Cortex of kidney (tissue), 1 donor: ENCODE measurements around the gene RASGEF1B.

Experiments
- DNase-seq: peaks from one replicate; lab custom pipeline; 2025; lab: John Stamatoyannopoulos, UW

RASGEF1B gene

GRCh38 chr4:81471588-81472280 is at the start of gene RASGEF1B:
TSS of gene RASGEF1B (minus strand) at chr4:81471907. CDS start at chr4:81459508, 12,399 bp downstream.
- DNase-seq: peak; percentile 65

GRCh38 chr4:81519856-81520255 is 48.1 kb upstream of the RASGEF1B start:
- no peak for DNase-seq

- no peak for DNase-seq
These were observed 47.7 kb upstream of the RASGEF1B start for GRCh38 chr4:81519427-81519773.

- DNase-seq: no peak
These were observed 47.2 kb upstream of the RASGEF1B start for GRCh38 chr4:81518762-81519426.

- DNase-seq: no peak
These were observed 44.5 kb upstream of the RASGEF1B start for GRCh38 chr4:81516241-81516640.

GRCh38 chr4:81512757-81513501 is 41.2 kb upstream of the RASGEF1B start:
- DNase-seq: no peak

- no peak for DNase-seq
These were observed 40.5 kb upstream of the RASGEF1B start for GRCh38 chr4:81512001-81512756.

GRCh38 chr4:81510643-81511178 is 39.0 kb upstream of the RASGEF1B start:
- DNase-seq: no peak

GRCh38 chr4:81509822-81510221 is 38.1 kb upstream of the RASGEF1B start:
- DNase-seq: no peak

GRCh38 chr4:81509191-81509590 is 37.5 kb upstream of the RASGEF1B start:
- DNase-seq: no peak

GRCh38 chr4:81508411-81509185 is 36.9 kb upstream of the RASGEF1B start:
- DNase-seq: no peak

GRCh38 chr4:81507530-81507929 is 35.8 kb upstream of the RASGEF1B start:
- DNase-seq: no peak

GRCh38 chr4:81506731-81507130 is 35.0 kb upstream of the RASGEF1B start:
- no peak for DNase-seq

- DNase-seq: no peak
These were observed 34.0 kb upstream of the RASGEF1B start for GRCh38 chr4:81505726-81506125.

GRCh38 chr4:81505004-81505598 is 33.4 kb upstream of the RASGEF1B start:
- DNase-seq: no peak

GRCh38 chr4:81504112-81505003 is 32.7 kb upstream of the RASGEF1B start:
- DNase-seq: no peak

GRCh38 chr4:81503586-81503985 is 31.9 kb upstream of the RASGEF1B start:
- no peak for DNase-seq

- no peak for DNase-seq
These were observed 30.9 kb upstream of the RASGEF1B start for GRCh38 chr4:81502564-81502963.

- no peak for DNase-seq
These were observed 28.1 kb upstream of the RASGEF1B start for GRCh38 chr4:81499840-81500239.
